GM21528 (cell line): ENCODE measurements around the gene PPP2R1B.
"Not testable (repeated sequence)": the region's sequence is repeated elsewhere in the genome, so short reads cannot be mapped to it uniquely, and the experiment has no call there.

ENCODE experiments used
- ATAC-seq: cut with Tn5 transposase; IDR thresholded peaks from one replicate; pipeline ENCODE4 v1.9.1; 2021; ENCODE audit warnings: mild to moderate bottlenecking, moderate library complexity; ENCODE audit not compliant: unreplicated experiment, low FRiP score

The PPP2R1B gene

GRCh38 chr11:111785076-111785475, 18.9 kb upstream of the PPP2R1B start:
- ATAC-seq: no peak

- not testable (repeated sequence) for ATAC-seq
Observed at GRCh38 chr11:111784311-111784710, 18.1 kb upstream of the PPP2R1B start.

GRCh38 chr11:111782109-111782741, 16.0 kb upstream of the PPP2R1B start:
- no peak for ATAC-seq

GRCh38 chr11:111779118-111779517, 12.9 kb upstream of the PPP2R1B start:
- ATAC-seq: no peak

- ATAC-seq: no peak
Observed at GRCh38 chr11:111778047-111778558, 11.9 kb upstream of the PPP2R1B start.

- ATAC-seq: peak; percentile 61
Observed at GRCh38 chr11:111777094-111778046, 11.2 kb upstream of the PPP2R1B start.

GRCh38 chr11:111776398-111777093, 10.4 kb upstream of the PPP2R1B start:
- peak; percentile 95 for ATAC-seq

GRCh38 chr11:111774955-111775710, 8.9 kb upstream of the PPP2R1B start:
- ATAC-seq: no peak

GRCh38 chr11:111772535-111772934, 6.3 kb upstream of the PPP2R1B start:
- ATAC-seq: no peak

- not testable (repeated sequence) for ATAC-seq
Observed at GRCh38 chr11:111771205-111771604, 5.0 kb upstream of the PPP2R1B start.

- ATAC-seq: no peak
Observed at GRCh38 chr11:111770581-111771134, 4.5 kb upstream of the PPP2R1B start.

GRCh38 chr11:111766834-111767142, 599 bp upstream of the PPP2R1B start:
- ATAC-seq: peak; percentile 12

GRCh38 chr11:111765320-111765983, 737 bp downstream of the PPP2R1B start:
- peak; percentile 40 for ATAC-seq

GRCh38 chr11:111764621-111765020, 1.6 kb downstream of the PPP2R1B start:
- no peak for ATAC-seq

- no peak for ATAC-seq
Observed at GRCh38 chr11:111762981-111763643, 3.1 kb downstream of the PPP2R1B start.

GRCh38 chr11:111762526-111762925, 3.7 kb downstream of the PPP2R1B start:
- ATAC-seq: no peak

GRCh38 chr11:111761036-111761435, 5.2 kb downstream of the PPP2R1B start:
- ATAC-seq: no peak

- ATAC-seq: no peak
Observed at GRCh38 chr11:111759778-111760407, 6.3 kb downstream of the PPP2R1B start.
